Fibroblast of peridontal ligament (primary cell): ENCODE data around the gene GTF3C1.
"Not testable (repeated sequence)": the region's sequence is repeated elsewhere in the genome, so short reads cannot be mapped to it uniquely, and the experiment has no call there.

ENCODE experiments used
- DNase-seq: peaks from one replicate; pipeline ENCODE4 v3.0.0-alpha.2; 2010; ENCODE audit errors: extremely low read depth

GTF3C1 gene

DNA sequence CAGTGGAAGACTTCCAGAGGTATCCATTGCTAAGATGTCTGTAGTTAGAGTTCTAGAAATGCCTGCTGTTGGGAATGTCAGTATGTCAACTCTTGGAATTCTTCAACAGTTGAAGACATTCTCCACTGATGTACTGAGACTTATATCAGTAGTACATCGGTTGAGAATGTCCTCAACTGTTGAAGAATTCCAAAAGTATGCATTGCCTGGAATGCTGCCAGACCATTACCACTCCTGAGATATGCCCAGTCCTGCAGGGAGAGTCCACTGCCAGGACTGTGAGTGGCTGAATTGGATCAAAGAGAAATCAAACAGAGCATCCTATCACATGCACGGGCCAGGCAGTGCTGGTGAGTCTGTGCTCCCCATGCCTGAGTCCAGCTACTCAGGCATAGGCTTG, 105.7 kb downstream of the GTF3C1 start:
- DNase-seq, result peak; percentile 38

DNA sequence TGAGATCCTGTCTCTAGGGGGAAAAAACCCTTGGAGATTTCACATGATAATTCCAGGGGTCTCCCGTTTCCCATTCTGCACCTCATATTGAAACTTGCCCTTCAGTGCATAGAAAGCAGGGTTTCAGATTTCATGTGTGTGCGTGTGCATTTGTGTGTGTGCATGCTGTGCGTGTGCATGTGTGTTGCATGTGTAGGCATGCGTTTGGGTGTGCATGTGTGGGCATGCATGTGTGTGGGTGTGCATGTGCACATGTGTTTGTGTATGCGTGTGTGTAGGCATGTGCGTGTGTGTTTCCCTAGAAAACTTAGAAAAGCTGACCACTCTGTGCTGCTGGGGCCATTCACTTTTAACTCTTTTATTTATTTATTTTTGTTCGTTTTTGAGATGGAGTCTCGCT, 107.7 kb downstream of the GTF3C1 start:
- DNase-seq, result no peak

DNA sequence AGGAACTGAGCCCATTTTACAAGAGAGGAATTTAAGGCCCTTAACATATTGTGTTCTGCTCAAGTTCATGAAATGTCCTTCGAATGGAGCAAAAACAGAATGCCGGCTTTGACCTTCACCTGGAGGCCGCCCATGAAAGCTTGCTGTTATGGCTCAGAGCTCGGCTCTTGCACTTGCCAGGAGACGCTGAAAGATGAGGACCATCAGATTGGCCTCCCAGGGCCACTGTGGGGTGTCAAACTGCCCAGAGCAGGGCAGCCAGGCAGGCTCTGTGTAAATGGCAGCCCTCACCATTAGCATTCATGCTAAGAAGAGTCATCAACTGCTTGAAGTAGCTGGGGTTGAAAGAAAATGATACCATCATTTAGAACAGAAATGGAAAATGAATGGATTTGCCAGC, 108.4 kb downstream of the GTF3C1 start:
- no peak for DNase-seq

DNA sequence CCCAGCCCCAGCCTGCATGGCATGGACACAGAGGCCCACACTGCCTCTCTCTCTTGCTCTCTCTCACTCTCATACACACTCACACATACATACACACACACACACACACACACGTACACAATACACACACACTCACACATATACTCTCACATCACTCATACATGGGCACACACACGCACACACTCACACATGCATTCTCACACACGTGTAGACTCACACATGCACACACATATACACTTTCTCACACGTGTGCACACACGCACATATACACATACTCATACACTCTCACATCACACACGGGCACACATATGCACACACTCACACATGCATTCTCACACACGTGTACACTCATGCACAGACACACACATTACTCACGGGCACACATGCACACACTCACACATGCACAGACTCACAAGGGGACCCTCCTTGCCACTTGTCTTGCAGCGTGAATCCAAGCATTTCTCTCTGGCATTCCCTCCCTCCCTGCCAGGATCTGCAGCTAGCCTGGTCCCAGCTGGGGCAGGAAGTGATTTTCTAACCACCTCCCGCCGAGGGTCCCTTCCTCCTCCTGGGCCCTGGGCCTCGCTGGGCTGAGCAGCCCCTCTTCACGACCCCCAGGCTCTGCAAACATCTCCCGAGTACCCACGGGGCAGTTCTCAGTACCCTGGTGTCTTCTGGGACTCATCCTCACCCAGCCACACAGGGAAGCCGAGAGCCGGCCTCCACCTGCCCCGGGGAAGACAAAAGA, 110.3 kb downstream of the GTF3C1 start:
- DNase-seq, result no peak

DNA sequence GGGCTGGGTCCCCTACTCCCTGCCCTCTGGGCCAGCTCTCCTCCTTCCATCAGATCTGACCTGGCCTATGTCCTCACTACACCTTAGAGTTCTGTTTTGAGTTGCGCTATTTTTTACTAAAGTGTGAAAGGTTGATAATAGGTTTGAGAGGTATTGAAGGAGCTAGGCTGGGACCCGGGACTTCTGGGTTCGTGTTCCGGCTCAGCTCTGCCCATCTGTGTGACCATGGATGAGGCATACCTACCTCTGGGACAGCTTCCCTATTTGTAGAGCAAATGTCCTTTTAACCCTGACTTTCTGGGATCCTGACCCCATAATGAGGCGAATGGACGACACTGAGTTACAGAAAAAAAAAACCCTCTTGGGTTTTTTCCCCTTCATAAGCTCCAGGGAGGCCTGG, 111.8 kb downstream of the GTF3C1 start:
- DNase-seq, result no peak

DNA sequence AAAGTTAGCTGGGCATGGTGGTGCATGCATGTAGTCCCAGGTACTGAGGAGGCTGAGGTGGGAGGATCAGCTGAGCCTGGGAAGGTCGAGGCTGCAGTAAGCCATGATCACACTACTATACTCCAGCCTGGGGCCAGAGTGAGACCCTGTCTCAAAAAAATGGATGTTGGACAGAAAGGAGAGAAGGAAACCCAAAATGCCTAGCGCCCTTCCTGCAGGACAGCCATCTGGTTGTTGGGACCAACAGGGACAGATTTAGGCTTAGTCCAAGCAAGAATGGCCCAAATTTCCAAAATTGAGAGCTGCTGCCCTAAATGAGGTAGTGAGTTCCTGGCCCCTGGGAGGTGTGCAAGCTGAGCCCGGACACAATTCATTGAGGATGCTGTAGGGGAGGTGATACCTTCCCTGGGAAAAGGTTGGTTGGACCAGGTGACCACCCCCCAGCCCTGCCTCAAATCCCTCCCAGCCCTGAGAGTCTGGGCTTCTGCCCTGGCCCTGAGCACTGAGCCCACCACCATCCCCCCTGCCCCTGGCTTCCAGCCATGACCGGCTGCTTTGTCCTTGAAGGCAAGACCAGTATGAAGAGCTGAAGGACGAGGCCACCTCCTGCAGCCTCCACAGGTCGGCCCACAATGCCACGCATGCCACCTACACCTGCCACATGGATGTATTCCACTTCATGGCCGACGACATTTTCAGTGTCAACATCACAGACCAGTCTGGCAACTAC, 112.6 kb downstream of the GTF3C1 start:
- DNase-seq, result no peak

DNA sequence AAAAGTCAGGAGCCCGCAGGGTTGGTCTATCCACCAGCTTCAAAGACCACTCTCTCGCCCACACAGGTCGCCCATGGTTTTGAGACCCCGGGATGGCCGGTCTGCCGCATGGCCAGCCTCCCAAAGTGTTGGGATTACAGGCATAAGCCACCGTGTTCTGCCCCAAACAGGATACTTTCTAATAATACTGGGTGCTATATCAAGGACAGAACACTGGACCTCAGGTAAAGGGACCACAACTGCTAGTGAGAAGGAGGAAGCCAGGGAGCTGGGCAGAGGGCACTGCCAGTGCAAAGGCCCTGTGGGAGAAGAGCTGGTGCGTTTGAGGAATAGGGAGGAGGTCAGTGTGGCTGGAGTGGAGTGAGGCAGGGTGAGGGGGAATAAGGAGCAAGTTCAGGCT, 113.6 kb downstream of the GTF3C1 start:
- no peak for DNase-seq

DNA sequence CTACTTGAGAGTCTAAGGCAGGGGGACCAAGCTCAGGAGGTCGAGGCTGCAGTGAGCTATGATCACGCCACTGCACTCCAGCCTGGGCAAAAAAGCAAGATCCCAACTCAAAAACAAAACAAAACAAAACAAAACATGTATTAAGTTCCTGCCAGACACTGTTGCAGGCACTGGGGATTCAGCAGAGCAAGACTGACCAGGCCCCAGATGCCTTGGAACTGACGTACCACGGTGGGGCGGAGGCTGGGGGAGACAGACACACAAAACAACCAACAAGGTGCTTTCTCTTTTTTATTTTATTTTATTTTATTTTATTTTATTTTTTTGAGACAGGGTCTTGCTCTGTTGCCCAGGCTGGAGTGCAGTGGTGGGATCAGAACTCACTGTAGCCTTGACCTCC, 114.6 kb downstream of the GTF3C1 start:
- DNase-seq, result not testable (repeated sequence)

DNA sequence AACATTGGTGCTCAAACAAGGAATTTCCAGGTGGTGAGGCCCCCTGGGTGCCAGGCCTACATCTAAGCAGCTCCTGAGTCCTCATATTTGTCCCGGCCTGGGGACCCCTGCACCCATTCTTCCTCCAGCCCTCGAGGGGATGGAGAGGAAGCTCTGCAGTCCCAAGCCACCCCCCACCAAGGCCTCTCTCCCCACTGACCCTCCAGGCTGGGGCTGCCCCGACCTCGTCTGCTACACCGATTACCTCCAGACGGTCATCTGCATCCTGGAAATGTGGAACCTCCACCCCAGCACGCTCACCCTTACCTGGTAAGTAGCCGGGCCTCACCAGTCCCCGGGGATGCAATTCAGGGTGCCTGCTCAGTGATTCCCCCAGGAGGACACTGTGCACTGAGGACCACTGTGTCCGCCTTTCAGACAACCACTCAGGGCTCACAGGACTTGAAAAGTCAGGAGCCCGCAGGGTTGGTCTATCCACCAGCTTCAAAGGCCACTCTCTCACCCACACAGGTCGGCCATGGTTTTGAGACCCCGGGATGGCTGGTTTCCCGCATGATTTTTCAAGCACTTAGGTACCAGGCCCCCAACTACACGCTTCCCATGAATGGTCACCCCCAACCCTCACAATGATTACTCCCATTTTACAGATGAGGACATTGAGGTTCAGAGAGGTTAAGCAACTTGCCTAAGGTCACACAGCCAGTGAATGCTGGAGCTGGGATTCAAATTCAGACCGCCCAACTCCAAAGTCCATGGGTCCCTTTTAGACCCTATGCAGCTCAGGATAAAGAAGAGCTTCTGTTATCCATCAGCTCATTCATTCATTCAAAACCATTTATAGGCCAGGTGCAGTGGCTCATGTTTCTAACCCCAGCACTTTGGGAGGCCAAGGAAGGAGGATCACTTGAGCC, 115.3 kb downstream of the GTF3C1 start:
- DNase-seq, result no peak

DNA sequence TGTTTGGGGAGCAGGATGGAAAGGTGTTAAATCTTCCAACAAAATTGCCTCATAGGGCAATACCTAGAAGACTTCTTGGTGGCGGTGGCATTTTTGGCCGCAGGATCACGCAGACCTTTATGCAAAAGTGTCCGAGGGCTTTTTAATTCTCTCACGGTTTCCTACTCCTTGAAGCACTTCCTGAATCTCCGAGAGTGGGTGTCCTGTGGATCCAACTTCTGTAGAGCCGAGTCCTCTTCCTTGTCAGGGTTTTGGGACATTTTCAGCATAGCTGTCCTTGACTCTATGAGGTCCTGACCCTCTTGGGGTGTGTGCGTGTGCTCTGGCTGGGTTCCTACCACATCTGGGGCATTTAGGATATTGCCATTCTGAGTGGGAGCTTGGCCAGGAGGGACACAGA, 116.1 kb downstream of the GTF3C1 start:
- no peak for DNase-seq

DNA sequence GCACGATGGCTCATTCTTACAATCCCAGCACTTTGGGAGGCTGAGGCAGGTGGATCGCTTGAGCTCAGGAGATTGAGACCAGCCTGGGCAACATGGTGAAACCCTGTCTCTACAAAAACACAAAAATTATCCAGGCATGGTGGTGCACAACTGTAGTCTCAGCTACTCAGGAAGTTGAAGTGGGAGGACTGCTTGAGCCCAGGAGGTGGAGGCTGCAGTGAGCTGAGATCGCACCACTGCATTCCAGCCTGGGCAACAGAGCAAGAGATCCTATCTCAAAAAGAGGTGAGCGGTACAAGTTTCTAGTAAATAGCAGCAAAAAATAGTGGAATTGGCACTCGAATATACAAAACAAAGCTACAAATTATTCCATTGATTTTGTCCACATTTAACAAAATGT, 116.5 kb downstream of the GTF3C1 start:
- not testable (repeated sequence) for DNase-seq

DNA sequence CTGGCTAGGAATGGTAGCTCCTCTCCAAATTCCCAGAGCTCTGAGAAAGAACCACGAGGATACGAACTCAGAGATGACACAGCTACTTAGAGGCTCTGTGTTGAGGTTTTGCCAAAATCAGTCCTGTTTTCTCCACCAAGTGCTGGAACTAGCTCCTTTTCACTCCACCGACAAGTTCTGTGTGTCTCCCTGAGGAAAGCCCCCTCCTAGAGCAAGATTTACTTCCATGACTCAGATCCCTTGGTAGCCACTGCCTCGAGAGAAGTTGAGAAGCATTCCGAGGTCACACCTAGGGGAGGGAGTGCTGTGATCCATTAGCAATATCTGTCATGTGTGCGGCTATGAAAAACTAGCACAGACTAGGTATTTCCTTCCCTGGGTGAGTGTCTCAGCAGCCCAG, 117.2 kb downstream of the GTF3C1 start:
- DNase-seq, result peak; percentile 48

DNA sequence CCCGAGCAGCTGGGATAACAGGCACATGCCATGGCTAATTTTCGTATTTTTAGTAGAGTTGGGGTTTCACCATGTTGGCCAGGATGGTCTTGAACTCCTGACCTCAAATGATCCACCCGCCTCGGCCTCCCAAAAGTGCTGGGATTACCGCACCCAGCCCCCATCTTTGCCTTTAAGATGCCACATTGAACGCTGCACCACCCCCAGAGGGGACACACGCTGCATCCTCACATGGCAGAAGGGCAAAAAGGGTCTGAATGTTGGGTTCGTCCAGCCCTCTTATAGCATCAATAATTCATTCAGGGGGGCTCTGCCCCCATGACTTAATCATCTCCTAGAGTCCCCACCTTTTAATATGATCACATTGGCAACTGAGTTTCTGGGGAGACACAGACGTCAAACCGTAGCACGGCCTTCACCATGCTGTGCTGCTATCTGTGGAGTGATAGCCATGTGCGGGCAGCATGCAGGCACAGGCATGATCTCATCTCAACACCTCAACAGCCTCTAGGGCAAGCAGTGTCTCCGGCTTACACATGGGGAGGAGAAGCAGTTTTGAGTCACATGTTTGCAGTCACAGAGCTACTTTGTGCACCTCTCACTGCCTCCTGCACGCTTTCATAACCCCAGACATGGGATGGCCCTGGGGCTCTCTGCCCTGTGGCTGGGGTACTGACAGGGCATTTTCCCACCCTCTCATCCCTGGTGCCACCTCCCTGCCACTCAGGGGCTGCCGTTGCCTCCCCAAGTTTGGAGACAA, 117.8 kb downstream of the GTF3C1 start:
- no peak for DNase-seq

DNA sequence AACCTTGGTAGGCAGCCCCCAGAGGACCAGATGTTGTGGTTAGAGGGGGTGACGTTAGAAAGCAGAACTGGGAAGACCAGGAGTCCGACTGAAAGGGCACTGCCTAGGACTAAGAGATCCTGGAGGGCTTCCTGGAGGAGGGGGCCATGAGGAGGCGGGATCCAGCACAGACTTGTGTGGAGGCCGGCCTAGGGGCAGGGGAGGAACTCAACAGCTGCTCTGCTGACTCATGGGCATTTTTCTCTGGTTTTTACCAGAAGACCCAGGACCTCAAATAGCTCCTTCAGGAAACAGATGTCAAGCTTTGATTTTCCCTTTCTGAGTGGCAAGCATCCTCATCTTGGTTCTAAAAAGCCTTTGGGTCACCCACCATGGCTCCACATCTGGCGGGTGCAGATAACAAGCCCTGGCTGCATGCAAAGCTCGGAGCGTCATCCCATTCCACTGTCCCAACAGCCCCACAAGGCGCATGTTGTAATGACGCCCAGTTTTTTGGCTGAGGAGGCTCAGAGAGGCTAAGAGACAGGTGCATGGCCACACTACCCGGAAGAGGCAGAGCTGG, 118.7 kb downstream of the GTF3C1 start:
- DNase-seq, result no peak

DNA sequence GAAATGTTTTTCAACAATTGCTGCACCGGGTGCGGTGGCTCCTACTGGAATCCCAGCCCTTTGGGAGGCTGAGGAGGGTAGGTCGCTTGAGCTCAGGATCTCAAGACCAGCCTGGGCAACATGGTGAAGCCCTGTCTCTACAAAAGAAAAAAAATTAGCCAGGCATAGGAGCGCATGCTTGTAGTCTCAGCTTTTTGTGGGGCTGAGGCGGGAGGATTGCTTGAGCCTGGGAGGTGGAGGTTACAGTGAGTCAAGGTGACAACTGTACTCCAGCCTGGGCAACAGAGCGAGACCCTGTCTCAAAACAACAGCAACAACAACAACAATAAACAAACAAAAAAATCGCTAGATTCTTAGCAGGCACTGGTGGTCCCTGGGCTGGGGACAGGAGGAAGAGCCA, 119.2 kb downstream of the GTF3C1 start:
- DNase-seq, result no peak

DNA sequence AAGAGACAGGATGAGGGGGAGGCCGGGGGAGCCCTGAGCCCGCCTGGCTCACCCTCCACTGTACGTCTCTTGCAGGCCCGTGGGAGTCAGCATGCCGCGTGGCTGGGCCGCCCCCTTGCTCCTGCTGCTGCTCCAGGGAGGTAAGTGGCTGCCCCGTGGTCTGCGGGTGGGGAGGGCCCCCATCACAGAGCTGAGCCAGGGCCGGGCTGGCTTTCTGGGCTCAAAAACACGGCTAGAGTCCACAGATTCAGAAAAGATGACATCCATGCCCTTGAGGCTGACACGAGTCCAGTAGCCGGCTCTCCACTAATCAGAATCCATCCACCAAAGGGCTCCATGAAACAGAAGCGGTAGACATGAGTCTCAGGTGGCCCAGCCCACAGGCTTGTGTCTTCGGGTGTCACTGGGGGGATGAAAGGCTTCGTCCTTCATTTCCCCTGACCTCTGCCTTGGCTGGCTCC, 119.7 kb downstream of the GTF3C1 start:
- no peak for DNase-seq

DNA sequence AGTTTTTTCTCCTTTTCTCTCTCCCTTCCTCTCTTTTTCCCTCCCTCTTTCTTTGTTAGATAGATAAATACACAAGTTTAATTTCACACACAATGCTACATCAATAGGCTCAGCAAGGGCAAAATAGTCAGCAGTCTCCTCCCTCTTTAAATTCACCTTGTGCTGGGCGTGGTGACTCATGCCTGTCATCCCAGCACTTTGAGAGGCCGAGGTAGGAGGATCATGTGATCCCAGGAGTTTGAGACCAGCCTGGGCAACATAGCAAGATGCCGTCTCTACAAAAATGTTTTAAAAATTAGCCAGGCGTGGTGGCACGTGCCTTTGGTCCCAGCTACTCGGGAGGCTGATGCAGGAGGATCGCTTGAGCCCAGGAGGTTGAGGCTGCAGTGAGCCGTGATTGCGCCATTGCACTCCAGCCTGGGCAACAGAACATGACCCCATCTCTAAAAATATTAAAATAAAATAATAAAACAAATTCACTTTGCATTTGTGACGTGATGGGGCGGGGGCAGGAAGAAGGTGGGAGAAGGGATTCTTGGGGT, 120.3 kb downstream of the GTF3C1 start:
- DNase-seq, result no peak

DNA sequence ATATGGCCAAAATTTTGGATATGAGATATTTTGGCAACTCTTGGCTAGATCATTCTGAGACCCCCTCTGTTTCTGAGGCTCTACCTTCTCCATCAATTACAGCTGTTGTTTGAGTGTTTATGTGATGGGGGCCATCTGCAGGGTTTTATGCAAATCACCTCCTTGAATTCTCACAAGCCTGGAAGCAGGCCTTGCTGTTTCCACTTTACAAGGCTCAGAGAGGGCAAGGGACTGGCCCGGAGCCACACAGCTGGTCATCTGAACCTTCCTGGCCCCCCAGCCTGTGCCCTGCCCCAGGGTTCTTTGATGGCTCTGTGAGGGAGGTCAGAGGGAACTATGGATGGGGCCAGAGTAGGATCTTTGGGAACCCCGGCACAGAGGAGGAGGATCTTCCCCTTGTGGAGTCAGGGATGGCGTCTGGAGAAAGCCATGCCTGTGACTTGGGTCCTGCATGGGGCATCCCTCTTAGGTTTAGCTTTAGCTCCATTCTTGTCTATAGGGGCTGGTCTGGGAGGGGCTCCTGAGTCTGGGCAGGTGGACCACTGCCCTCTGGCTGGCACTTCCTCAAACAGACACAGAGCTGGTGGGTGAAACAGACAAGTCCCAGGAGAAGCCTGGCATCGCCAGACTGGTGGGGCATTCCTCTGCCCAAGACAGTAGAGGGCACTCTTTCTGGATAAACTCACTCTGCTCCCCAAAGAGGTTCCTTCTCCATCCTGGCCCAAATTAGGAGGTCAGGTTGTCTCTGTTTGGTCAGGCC, 121.5 kb downstream of the GTF3C1 start:
- DNase-seq, result no peak

DNA sequence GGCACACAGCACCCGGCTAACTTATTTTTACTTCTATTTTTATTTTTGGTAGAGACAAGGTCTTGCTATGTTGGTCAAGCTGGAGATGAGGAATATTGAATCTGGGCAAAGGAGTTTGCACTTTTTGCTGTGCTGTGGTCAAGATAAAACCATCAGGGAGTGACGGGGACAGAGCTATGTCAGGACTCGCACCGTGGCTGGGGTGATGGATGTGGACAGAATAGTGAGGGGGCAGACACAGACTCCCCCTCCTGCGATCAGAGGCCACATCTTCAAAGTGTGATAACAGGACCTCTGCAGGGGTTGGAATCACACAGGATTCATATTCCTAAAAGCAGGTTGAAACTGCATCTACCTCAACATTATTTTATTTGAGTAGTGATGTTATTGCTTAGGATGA, 122.2 kb downstream of the GTF3C1 start:
- DNase-seq, result no peak
